GM12892 (cell line): Measurements from ENCODE around the gene NKAIN1.

Experiments
- POLR2A ChIP-seq: IDR thresholded peaks from 2 replicates; pipeline ENCODE4 v1.6.1; 2011; ENCODE audit warnings: low read depth, low read length, control low read depth
- POLR2AphosphoS5 ChIP-seq: IDR thresholded peaks from 2 replicates; pipeline ENCODE4 v1.6.1; 2011; ENCODE audit warnings: low read depth, low read length, control low read depth

- no peak for TF ChIP-seq POLR2AphosphoS5
- TF ChIP-seq POLR2A, result no peak
These were observed 18.6 kb downstream of the NKAIN1 start for GRCh38 chr1:31221072-31221471.
